ENCODE data around the gene CXorf58.
"Not testable (repeated sequence)": the region's sequence is repeated elsewhere in the genome, so short reads cannot be mapped to it uniquely, and the experiment has no call there.

Gene CXorf58

GRCh38 chrX:23888887-23889501 lies 18.8 kb upstream of the CXorf58 start:
- no peaks in the 10 kb centered on the region for H3K4me1 ChIP-seq (ENCODE audit: insufficient read depth, low read length, poor library complexity, severe bottlenecking)
- H2AFZ ChIP-seq (ENCODE audit: low read length) = no peak overlapping the region
- H3K9me3 ChIP-seq (ENCODE audit: insufficient read depth, low read depth, low read length) = no peaks in the 10 kb centered on the region
- H3K9ac ChIP-seq (ENCODE audit: low read depth, low read length, poor library complexity, severe bottlenecking) = no peak overlapping the region
- H3K36me3 ChIP-seq (ENCODE audit: insufficient read depth, low read length) = no peaks in the 10 kb centered on the region
- no peaks in the 10 kb centered on the region for H3K79me2 ChIP-seq (ENCODE audit: insufficient read depth, low read length)
- H3K27me3 ChIP-seq (ENCODE audit: insufficient read depth, low read length, poor library complexity, severe bottlenecking) = no peaks in the 10 kb centered on the region
- H3K9me2 ChIP-seq (replicated peaks; ENCODE audit: low read depth, low read length) = no peaks in the 10 kb centered on the region
- no peak for TF ChIP-seq EZH2phosphoT487 (IDR thresholded peaks at IDR 0.05; ENCODE audit: borderline replicate concordance)
- TF ChIP-seq, protein P1, sequence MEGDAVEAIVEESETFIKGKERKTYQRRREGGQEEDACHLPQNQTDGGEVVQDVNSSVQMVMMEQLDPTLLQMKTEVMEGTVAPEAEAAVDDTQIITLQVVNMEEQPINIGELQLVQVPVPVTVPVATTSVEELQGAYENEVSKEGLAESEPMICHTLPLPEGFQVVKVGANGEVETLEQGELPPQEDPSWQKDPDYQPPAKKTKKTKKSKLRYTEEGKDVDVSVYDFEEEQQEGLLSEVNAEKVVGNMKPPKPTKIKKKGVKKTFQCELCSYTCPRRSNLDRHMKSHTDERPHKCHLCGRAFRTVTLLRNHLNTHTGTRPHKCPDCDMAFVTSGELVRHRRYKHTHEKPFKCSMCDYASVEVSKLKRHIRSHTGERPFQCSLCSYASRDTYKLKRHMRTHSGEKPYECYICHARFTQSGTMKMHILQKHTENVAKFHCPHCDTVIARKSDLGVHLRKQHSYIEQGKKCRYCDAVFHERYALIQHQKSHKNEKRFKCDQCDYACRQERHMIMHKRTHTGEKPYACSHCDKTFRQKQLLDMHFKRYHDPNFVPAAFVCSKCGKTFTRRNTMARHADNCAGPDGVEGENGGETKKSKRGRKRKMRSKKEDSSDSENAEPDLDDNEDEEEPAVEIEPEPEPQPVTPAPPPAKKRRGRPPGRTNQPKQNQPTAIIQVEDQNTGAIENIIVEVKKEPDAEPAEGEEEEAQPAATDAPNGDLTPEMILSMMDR (conservative IDR thresholded peaks at IDR 0.05; ENCODE audit: low read length) = no peak
- H4K20me1 ChIP-seq (ENCODE audit: insufficient read depth, low read length, poor library complexity, severe bottlenecking) = no peaks in the 10 kb centered on the region
- no peak overlapping the region for H3K4me2 ChIP-seq (ENCODE audit: low read depth, low read length, poor library complexity, severe bottlenecking)
- H3F3A ChIP-seq (ENCODE audit: low read depth) = no peaks in the 10 kb centered on the region
- no peak overlapping the region for H3K4me3 ChIP-seq (ENCODE audit: low read length, poor library complexity, severe bottlenecking)

GRCh38 chrX:23890933-23891332 lies 16.9 kb upstream of the CXorf58 start:
- H3K4me1 ChIP-seq (ENCODE audit: insufficient read depth, low read length, poor library complexity, severe bottlenecking) = no peaks in the 10 kb centered on the region
- no peaks in the 10 kb centered on the region for H3K27me3 ChIP-seq (ENCODE audit: insufficient read depth, low read length, poor library complexity, severe bottlenecking)
- H3K9me3 ChIP-seq (ENCODE audit: insufficient read depth, low read depth, low read length) = no peaks in the 10 kb centered on the region
- H3K9ac ChIP-seq (ENCODE audit: low read depth, low read length, poor library complexity, severe bottlenecking) = no peak overlapping the region
- H3F3A ChIP-seq (ENCODE audit: low read depth) = no peaks in the 10 kb centered on the region
- no peaks in the 10 kb centered on the region for H4K20me1 ChIP-seq (ENCODE audit: insufficient read depth, low read length, poor library complexity, severe bottlenecking)
- H3K9me2 ChIP-seq (replicated peaks; ENCODE audit: low read depth, low read length) = no peaks in the 10 kb centered on the region
- no peak overlapping the region for H3K4me2 ChIP-seq (ENCODE audit: low read depth, low read length, poor library complexity, severe bottlenecking)
- H3K36me3 ChIP-seq (ENCODE audit: insufficient read depth, low read length) = no peaks in the 10 kb centered on the region
- H3K4me3 ChIP-seq (ENCODE audit: low read length, poor library complexity, severe bottlenecking) = no peak overlapping the region
- no peaks in the 10 kb centered on the region for H3K79me2 ChIP-seq (ENCODE audit: insufficient read depth, low read length)
- no peak overlapping the region for H2AFZ ChIP-seq (ENCODE audit: low read length)
- TF ChIP-seq, protein P1 (conservative IDR thresholded peaks at IDR 0.05; ENCODE audit: low read length) = no peak
- TF ChIP-seq EZH2phosphoT487 (IDR thresholded peaks at IDR 0.05; ENCODE audit: borderline replicate concordance) = no peak

DNA sequence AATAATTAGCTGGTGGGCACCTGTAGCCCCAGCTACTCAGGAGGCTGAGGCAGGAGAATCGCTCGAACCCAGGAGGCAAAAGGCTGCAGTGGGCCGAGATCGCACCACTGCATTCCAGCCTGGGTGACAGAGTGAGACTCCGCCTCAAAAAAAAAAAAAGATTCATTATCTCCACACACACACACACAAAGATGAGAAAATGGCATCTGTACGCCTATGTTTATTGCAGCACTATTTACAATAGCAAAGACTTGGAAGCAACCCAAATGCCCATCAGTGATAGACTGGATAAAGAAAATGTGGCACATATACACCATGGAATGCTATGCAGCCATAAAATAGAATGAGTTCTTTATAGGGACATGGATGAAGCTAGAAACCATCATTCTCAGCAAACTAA lies 12.8 kb upstream of the CXorf58 start:
- not testable (repeated sequence) for H3K4me3 ChIP-seq (ENCODE audit: low read length, poor library complexity, severe bottlenecking); H3K79me2 ChIP-seq (ENCODE audit: insufficient read depth, low read length); H3F3A ChIP-seq (ENCODE audit: low read depth); H2AFZ ChIP-seq (ENCODE audit: low read length); H3K9me2 ChIP-seq (replicated peaks; ENCODE audit: low read depth, low read length); H3K27me3 ChIP-seq (ENCODE audit: insufficient read depth, low read length, poor library complexity, severe bottlenecking); H3K4me2 ChIP-seq (ENCODE audit: low read depth, low read length, poor library complexity, severe bottlenecking); H3K9ac ChIP-seq (ENCODE audit: low read depth, low read length, poor library complexity, severe bottlenecking); H4K20me1 ChIP-seq (ENCODE audit: insufficient read depth, low read length, poor library complexity, severe bottlenecking); H3K36me3 ChIP-seq (ENCODE audit: insufficient read depth, low read length); H3K9me3 ChIP-seq (ENCODE audit: insufficient read depth, low read depth, low read length); H3K4me1 ChIP-seq (ENCODE audit: insufficient read depth, low read length, poor library complexity, severe bottlenecking)

DNA sequence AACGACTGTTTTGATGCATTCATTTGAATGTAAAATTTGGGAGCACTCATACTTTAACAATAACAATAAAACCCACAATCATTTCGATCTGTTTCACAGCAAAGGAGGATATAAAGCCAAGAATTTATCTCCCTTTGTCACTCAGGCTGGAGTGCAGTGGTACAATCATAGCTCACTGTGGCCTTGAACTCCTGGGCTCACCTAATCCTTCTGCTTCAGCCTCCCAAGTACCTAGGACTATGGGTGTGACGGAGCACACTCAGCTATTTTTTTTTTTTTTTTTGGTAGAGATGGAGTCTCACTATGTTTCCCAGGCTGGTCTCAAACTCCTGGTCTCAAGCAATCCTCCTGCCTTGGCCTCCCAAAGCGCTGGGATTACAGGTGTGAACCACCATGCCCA lies 11.3 kb upstream of the CXorf58 start:
- not testable (repeated sequence) for H3K4me3 ChIP-seq (ENCODE audit: low read length, poor library complexity, severe bottlenecking); H3K9me2 ChIP-seq (replicated peaks; ENCODE audit: low read depth, low read length); H4K20me1 ChIP-seq (ENCODE audit: insufficient read depth, low read length, poor library complexity, severe bottlenecking); H3F3A ChIP-seq (ENCODE audit: low read depth); H3K79me2 ChIP-seq (ENCODE audit: insufficient read depth, low read length); H3K27me3 ChIP-seq (ENCODE audit: insufficient read depth, low read length, poor library complexity, severe bottlenecking); H3K4me2 ChIP-seq (ENCODE audit: low read depth, low read length, poor library complexity, severe bottlenecking); H3K9me3 ChIP-seq (ENCODE audit: insufficient read depth, low read depth, low read length); H3K36me3 ChIP-seq (ENCODE audit: insufficient read depth, low read length); H3K9ac ChIP-seq (ENCODE audit: low read depth, low read length, poor library complexity, severe bottlenecking); H2AFZ ChIP-seq (ENCODE audit: low read length)
- H3K4me1 ChIP-seq (ENCODE audit: insufficient read depth, low read length, poor library complexity, severe bottlenecking) = peaks cover 10% of the 10 kb centered on the region
